Myocyte (in vitro differentiated cells): ENCODE results near the gene RBFA. TPM values are rescaled to one million over a fixed set of nuclear protein-coding genes. Genes with fewer than 3 reads are reported as not detected.

Experiments
- DNase-seq: peaks from one replicate; pipeline ENCODE4 v3.0.0-alpha.2; 2012; ENCODE audit warnings: low read depth
- total RNA-seq: library from RNA; depleted of rRNA; stranded (reverse); fragments of >200 nt; gene quantifications from 2 replicates; pipeline ENCODE4 v1.2.3, GENCODE V29; 2014

Gene RBFA
- total RNA-seq, 1 donor from 2014 or later: 27.1 TPM

GRCh38 chr18:80070825-80071224, 36.6 kb downstream of the RBFA start:
- no peak for DNase-seq

GRCh38 chr18:80074183-80074582, 39.9 kb downstream of the RBFA start:
- no peak for DNase-seq

- DNase-seq: no peak
Measured at GRCh38 chr18:80074697-80075096, 40.5 kb downstream of the RBFA start.

GRCh38 chr18:80075940-80076339, 41.7 kb downstream of the RBFA start:
- no peak for DNase-seq

- no peak for DNase-seq
Measured at GRCh38 chr18:80076379-80076778, 42.1 kb downstream of the RBFA start.

- DNase-seq: no peak
Measured at GRCh38 chr18:80077873-80078272, 43.6 kb downstream of the RBFA start.

Other genes with a start within 250 kb of the RBFA start
- gene KCNG2, start 236.5 kb upstream of the RBFA start, total RNA-seq: 0.08 and 0.42 TPM in 2 replicates
- 51.4 and 65.1 TPM in 2 replicates for gene SLC66A2, start 82.8 kb upstream of the RBFA start, total RNA-seq
- gene HSBP1L1, start 69.8 kb upstream of the RBFA start, total RNA-seq: not detected in 2 replicates
- 42.4 and 52.4 TPM in 2 replicates for gene TXNL4A, start 45.9 kb upstream of the RBFA start, total RNA-seq
- 9.8 and 10.0 TPM in 2 replicates for gene ADNP2, start 74.8 kb downstream of the RBFA start, total RNA-seq
- 0.94 and 2.3 TPM in 2 replicates for gene PARD6G, start 213.1 kb downstream of the RBFA start, total RNA-seq